Activated T-cell treated with anti-CD3 and anti-CD28 coated beads for 1 hour (primary cell): ENCODE results near the gene IL4.
"Not testable (repeated sequence)": the region's sequence is repeated elsewhere in the genome, so short reads cannot be mapped to it uniquely, and the experiment has no call there.

Source experiments
- DNase-seq: peaks from one replicate; pipeline ENCODE4 v3.0.0-alpha.2; 2020; ENCODE audit warnings: low read depth

IL4 gene

GRCh38 chr5:132673939-132674630 is at the start of gene IL4:
IL4 (plus strand) TSS chr5:132673989; CDS start chr5:132674051, 62 bp downstream.
- DNase-seq = no peak

- no peak for DNase-seq
Measured at GRCh38 chr5:132627470-132627869, 46.3 kb upstream of the IL4 start.

- DNase-seq = no peak
Measured at GRCh38 chr5:132628814-132629213, 45.0 kb upstream of the IL4 start.

- no peak for DNase-seq
Measured at GRCh38 chr5:132629230-132629944, 44.4 kb upstream of the IL4 start.

GRCh38 chr5:132633587-132633986 is 40.2 kb upstream of the IL4 start:
- not testable (repeated sequence) for DNase-seq

- DNase-seq = no peak
Measured at GRCh38 chr5:132635873-132636272, 37.9 kb upstream of the IL4 start.

- DNase-seq = no peak
Measured at GRCh38 chr5:132637241-132637640, 36.5 kb upstream of the IL4 start.

GRCh38 chr5:132639706-132640130 is 34.1 kb upstream of the IL4 start:
- no peak for DNase-seq

GRCh38 chr5:132640613-132641012 is 33.2 kb upstream of the IL4 start:
- no peak for DNase-seq

- DNase-seq = no peak
Measured at GRCh38 chr5:132641241-132641723, 32.5 kb upstream of the IL4 start.

- no peak for DNase-seq
Measured at GRCh38 chr5:132641841-132642240, 31.9 kb upstream of the IL4 start.

GRCh38 chr5:132644177-132644576 is 29.6 kb upstream of the IL4 start:
- no peak for DNase-seq

- DNase-seq = no peak
Measured at GRCh38 chr5:132646583-132647266, 27.1 kb upstream of the IL4 start.

- no peak for DNase-seq
Measured at GRCh38 chr5:132647473-132647872, 26.3 kb upstream of the IL4 start.

- no peak for DNase-seq
Measured at GRCh38 chr5:132648355-132648754, 25.4 kb upstream of the IL4 start.

GRCh38 chr5:132651838-132652469 is 21.8 kb upstream of the IL4 start:
- DNase-seq = no peak

GRCh38 chr5:132653716-132654115 is 20.1 kb upstream of the IL4 start:
- DNase-seq = no peak

- no peak for DNase-seq
Measured at GRCh38 chr5:132655821-132656773, 17.7 kb upstream of the IL4 start.

GRCh38 chr5:132656774-132657355 is 16.9 kb upstream of the IL4 start:
- DNase-seq = no peak

GRCh38 chr5:132657676-132658380 is 16.0 kb upstream of the IL4 start, which contains the start of gene IL13:
IL13 (plus strand) TSS chr5:132658173; CDS start chr5:132658187, 14 bp downstream.
- no peak for DNase-seq
